CD14-positive monocyte (primary cell): ENCODE results near the gene PTPRD. TPM values are rescaled to one million over a fixed set of nuclear protein-coding genes. Genes with fewer than 3 reads are reported as not detected.

Experiments
- DNase-seq, 3 donors: peaks; one replicate each; pipeline ENCODE4 v3.0.0-alpha.2; 2011 to 2022
- H2AFZ ChIP-seq: 2 replicates; pipeline ENCODE4 v1.6.0; 2012; ENCODE audit warnings: mild to moderate bottlenecking, low read depth, low read length, inconsistent platforms; ENCODE audit not compliant: insufficient read depth, poor library complexity, severe bottlenecking
- H3K27ac ChIP-seq, 2 donors: 1 replicate in 1 of 2; 2 replicates in 1 of 2; pipeline ENCODE4 v1.5.1; 2012 to 2013; ENCODE audit warnings: low read length in 2 of 2, control low read depth in 1 of 2, inconsistent platforms in 1 of 2, low read depth in 1 of 2, mild to moderate bottlenecking in 1 of 2
- H3K27me3 ChIP-seq, 2 donors: one replicate each; pipeline versions ENCODE4 v1.6.0 to v1.6.1; 2011 to 2013; ENCODE audit warnings: low read length in 2 of 2; ENCODE audit not compliant: control insufficient read depth in 2 of 2, insufficient read depth in 2 of 2
- H3K36me3 ChIP-seq, 2 donors: replicated peaks in 1 of 2; 1 replicate in 1 of 2; 2 replicates in 1 of 2; pipeline versions ENCODE4 v1.5.1 to v1.6.1; 2012 to 2013; ENCODE audit warnings: low read length in 2 of 2, control low read depth in 1 of 2, inconsistent platforms in 1 of 2, mild to moderate bottlenecking in 1 of 2; ENCODE audit not compliant: insufficient read depth in 2 of 2, control insufficient read depth in 1 of 2
- H3K4me1 ChIP-seq, 2 donors: 1 replicate in 1 of 2; 2 replicates in 1 of 2; pipeline versions ENCODE4 v1.5.1 to v1.6.1; 2012 to 2013; ENCODE audit warnings: low read length in 2 of 2, control low read depth in 1 of 2, inconsistent platforms in 1 of 2, mild to moderate bottlenecking in 1 of 2, moderate library complexity in 1 of 2; ENCODE audit not compliant: insufficient read depth in 2 of 2, control insufficient read depth in 1 of 2
- H3K4me2 ChIP-seq: replicated peaks from 2 replicates; pipeline ENCODE3; 2012; ENCODE audit warnings: low read length, moderate library complexity, mild to moderate bottlenecking; ENCODE audit not compliant: poor library complexity, severe bottlenecking; ENCODE audit errors: extremely low read depth
- H3K4me3 ChIP-seq, 3 experiments: fragments of 200-600 bp in 1 of 3; sonication (generic) in 1 of 3; replicated peaks in 1 of 3; 1 replicate in 2 of 3; 2 replicates in 1 of 3; pipeline ENCODE4 v1.5.1; 2011 to 2013; ENCODE audit warnings: low read length in 3 of 3, mild to moderate bottlenecking in 3 of 3, control low read depth in 2 of 3, low read depth in 2 of 3, inconsistent platforms in 1 of 3, moderate library complexity in 1 of 3
- H3K79me2 ChIP-seq: 2 replicates; pipeline ENCODE4 v1.6.0; 2012; ENCODE audit warnings: mild to moderate bottlenecking, control low read depth, inconsistent platforms, low read length, moderate library complexity; ENCODE audit not compliant: insufficient read depth
- H3K9ac ChIP-seq: 2 replicates; pipeline ENCODE4 v1.6.0; 2017; ENCODE audit warnings: low read length, mild to moderate bottlenecking; ENCODE audit not compliant: insufficient read depth, poor library complexity, severe bottlenecking
- H3K9me3 ChIP-seq, 2 donors: replicated peaks in 1 of 2; 1 replicate in 1 of 2; 2 replicates in 1 of 2; pipeline versions ENCODE4 v1.5.1 to v1.6.1; 2012 to 2013; ENCODE audit warnings: low read length in 2 of 2, control low read depth in 1 of 2; ENCODE audit not compliant: control insufficient read depth in 1 of 2, insufficient read depth in 1 of 2
- H4K20me1 ChIP-seq: 2 replicates; pipeline ENCODE4 v1.6.0; 2012; ENCODE audit warnings: mild to moderate bottlenecking, low read length, control low read depth, moderate library complexity; ENCODE audit not compliant: insufficient read depth
- H3K27ac Mint-ChIP-seq, 7 donors: one replicate each; pipeline ENCODE4 v1.8.0; 2020; ENCODE audit warnings: mild to moderate bottlenecking in 7 of 7, mixed read lengths in 7 of 7, moderate library complexity in 6 of 7, inconsistent platforms in 2 of 7
- H3K27me3 Mint-ChIP-seq, 3 donors: one replicate each; pipeline ENCODE4 v1.8.0; 2021 to 2022; ENCODE audit warnings: low read depth in 3 of 3, mild to moderate bottlenecking in 3 of 3, mixed read lengths in 3 of 3, moderate library complexity in 3 of 3, inconsistent platforms in 1 of 3
- H3K36me3 Mint-ChIP-seq, 2 donors: one replicate each; pipeline ENCODE4 v1.8.0; 2020; ENCODE audit warnings: mixed read lengths in 2 of 2, inconsistent platforms in 1 of 2, mild to moderate bottlenecking in 1 of 2
- H3K4me1 Mint-ChIP-seq: one replicate; pipeline ENCODE4 v1.8.0; 2020; ENCODE audit warnings: mild to moderate bottlenecking, mixed read lengths
- H3K4me3 Mint-ChIP-seq, 2 donors: one replicate each; pipeline ENCODE4 v1.8.0; 2020; ENCODE audit warnings: mild to moderate bottlenecking in 2 of 2, mixed read lengths in 2 of 2, moderate library complexity in 1 of 2
- H3K9me3 Mint-ChIP-seq, 7 donors: one replicate each; pipeline ENCODE4 v1.8.0; 2020 to 2022; ENCODE audit warnings: mixed read lengths in 7 of 7, mild to moderate bottlenecking in 6 of 7, moderate library complexity in 6 of 7, inconsistent platforms in 2 of 7
- WGBS: methylation state at CpG from one replicate; pipeline ENCODE4 v1.1.5; 2013; ENCODE audit warnings: missing lambda C conversion rate; ENCODE audit not compliant: insufficient coverage; 5-methylcytosine and 5-hydroxymethylcytosine counted together
- intact Hi-C, 2 donors: fragments of 100-400 bp; cut with micrococcal nuclease; formaldehyde crosslinking; loops; one replicate each; pipeline versions ENCODE4 v1.15.0 to v1.15.1; 2023
- polyA plus RNA-seq, 3 donors: library from polyadenylated mRNA; depleted of rRNA in 1 of 3; unstranded in 2 of 3; stranded (reverse) in 1 of 3; fragments of 300-500 nt in 2 of 3; fragments of >200 nt in 1 of 3; fragmentation: Illumina TruSeq in 2 of 3; gene quantifications; 1 replicate in 2 of 3; 2 replicates in 1 of 3; pipeline ENCODE4 v1.2.3, GENCODE V29; 2012 to 2021
- TF ChIP-seq, protein P1 (sequence below): fragments of 200-600 bp; IDR thresholded peaks from one replicate; pipeline ENCODE4 v1.8.0; 2022; ENCODE audit warnings: antibody characterized with exemption, mild to moderate bottlenecking

Gene PTPRD
- polyA plus RNA-seq, 3 donors, result not detected

DNA sequence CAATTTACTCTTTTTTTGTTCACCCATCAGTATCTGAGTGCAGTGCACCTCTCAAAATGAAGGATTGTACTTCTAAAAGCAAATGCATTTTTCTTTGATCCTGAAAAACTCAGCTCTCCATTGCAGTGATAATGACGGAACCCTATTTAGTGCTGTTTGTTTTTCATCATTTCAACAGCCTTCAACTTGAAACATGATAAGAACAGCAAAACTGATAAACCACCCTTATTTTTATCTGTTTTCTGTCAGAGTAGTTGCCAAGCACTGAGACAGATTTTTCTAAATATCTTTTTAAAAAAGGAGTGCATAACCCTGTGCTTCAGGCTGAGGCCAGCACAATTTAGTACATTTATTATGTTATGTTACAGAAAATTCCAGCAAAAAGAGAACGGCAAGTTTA is 2263.4 kb downstream of the PTPRD start:
- intact Hi-C loops, result no loop called here
- WGBS, result no CpG with 5 or more reads among the region's 2 CpGs

DNA sequence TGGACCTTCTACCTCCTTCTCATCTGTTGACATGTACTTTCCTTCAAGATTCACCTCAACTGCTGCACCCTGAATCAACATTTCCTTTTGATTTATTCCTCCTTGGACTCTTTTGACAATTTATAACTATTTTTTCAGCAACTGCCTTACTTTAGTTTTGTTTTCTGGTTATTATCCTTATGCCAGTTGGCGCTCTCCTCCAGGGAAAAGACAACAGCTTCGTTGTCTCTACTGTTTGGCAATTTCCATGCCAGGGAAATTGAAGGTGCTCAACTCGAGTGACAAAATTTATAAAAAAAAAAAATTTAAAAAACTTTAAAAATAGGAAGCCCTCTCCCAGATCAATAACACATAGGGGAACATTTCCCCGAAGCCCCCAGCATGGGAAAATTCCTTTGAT is 2264.0 kb downstream of the PTPRD start:
- intact Hi-C loops, result no loop called here
- DNase-seq, result no peak
- Histone ChIP-seq H3K79me2 (no peaks in the 10 kb centered on the region), H4K20me1 (no peaks in the 10 kb centered on the region), H3K27ac (no peak overlapping the region), H3K9ac (no peak overlapping the region), H3K36me3 (no peaks in the 10 kb centered on the region), H2AFZ (no peak overlapping the region), H3K9me3 (no peaks in the 10 kb centered on the region), H3K4me2 (no peak overlapping the region), H3K27me3 (no peaks in the 10 kb centered on the region), H3K4me1 (no peaks in the 10 kb centered on the region), H3K4me3 (no peak overlapping the region)
- no peak overlapping the region for H3K27ac Mint-ChIP-seq
- no peaks in the 10 kb centered on the region for H3K4me1 Mint-ChIP-seq
- peaks cover 0 to 2% (median 0%) of the 10 kb centered on the region in 3 donors for H3K27me3 Mint-ChIP-seq
- TF ChIP-seq, protein P1, sequence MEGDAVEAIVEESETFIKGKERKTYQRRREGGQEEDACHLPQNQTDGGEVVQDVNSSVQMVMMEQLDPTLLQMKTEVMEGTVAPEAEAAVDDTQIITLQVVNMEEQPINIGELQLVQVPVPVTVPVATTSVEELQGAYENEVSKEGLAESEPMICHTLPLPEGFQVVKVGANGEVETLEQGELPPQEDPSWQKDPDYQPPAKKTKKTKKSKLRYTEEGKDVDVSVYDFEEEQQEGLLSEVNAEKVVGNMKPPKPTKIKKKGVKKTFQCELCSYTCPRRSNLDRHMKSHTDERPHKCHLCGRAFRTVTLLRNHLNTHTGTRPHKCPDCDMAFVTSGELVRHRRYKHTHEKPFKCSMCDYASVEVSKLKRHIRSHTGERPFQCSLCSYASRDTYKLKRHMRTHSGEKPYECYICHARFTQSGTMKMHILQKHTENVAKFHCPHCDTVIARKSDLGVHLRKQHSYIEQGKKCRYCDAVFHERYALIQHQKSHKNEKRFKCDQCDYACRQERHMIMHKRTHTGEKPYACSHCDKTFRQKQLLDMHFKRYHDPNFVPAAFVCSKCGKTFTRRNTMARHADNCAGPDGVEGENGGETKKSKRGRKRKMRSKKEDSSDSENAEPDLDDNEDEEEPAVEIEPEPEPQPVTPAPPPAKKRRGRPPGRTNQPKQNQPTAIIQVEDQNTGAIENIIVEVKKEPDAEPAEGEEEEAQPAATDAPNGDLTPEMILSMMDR, result no peak
- H3K4me3 Mint-ChIP-seq, result no peak overlapping the region
- no peaks in the 10 kb centered on the region for H3K36me3 Mint-ChIP-seq
- H3K9me3 Mint-ChIP-seq, result peaks cover 0 to 3% (median 0%) of the 10 kb centered on the region in 7 donors
- WGBS, result no CpG with 5 or more reads among the region's 4 CpGs

More for the DNA sequence above, 2263.4 kb downstream of the PTPRD start:
- Mint-ChIP-seq H3K9me3 (peaks cover 0 to 3% (median under 1%) of the 10 kb centered on the region in 7 donors), H3K4me1 (no peaks in the 10 kb centered on the region), H3K27ac (no peak overlapping the region), H3K36me3 (no peaks in the 10 kb centered on the region), H3K27me3 (peaks cover 0 to 2% (median 0%) of the 10 kb centered on the region in 3 donors), H3K4me3 (no peak overlapping the region)
- H3K4me2 ChIP-seq, result no peak overlapping the region
- no peaks in the 10 kb centered on the region for H3K36me3 ChIP-seq
- H3K27ac ChIP-seq, result no peak overlapping the region
- no peaks in the 10 kb centered on the region for H3K79me2 ChIP-seq
- H2AFZ ChIP-seq, result no peak overlapping the region
- H3K4me3 ChIP-seq, result no peak overlapping the region
- no peaks in the 10 kb centered on the region for H3K4me1 ChIP-seq
- H3K9me3 ChIP-seq, result no peaks in the 10 kb centered on the region
- TF ChIP-seq, protein P1, result no peak
- no peaks in the 10 kb centered on the region for H4K20me1 ChIP-seq
- no peak for DNase-seq
- no peaks in the 10 kb centered on the region for H3K27me3 ChIP-seq
- no peak overlapping the region for H3K9ac ChIP-seq
